HepG2 (cell line): ENCODE results near the gene IVD. TPM values are rescaled to one million over a fixed set of nuclear protein-coding genes. Genes with fewer than 3 reads are reported as not detected.

Experiments used
- CENPT ChIP-seq: sonication (generic); formaldehyde crosslinking; IDR thresholded peaks from 2 replicates; pipeline ENCODE4 v1.8.0; 2022; ENCODE audit warnings: low read depth, mild to moderate bottlenecking, moderate library complexity, missing genetic modification reagents
- GATAD2A ChIP-seq: IDR thresholded peaks from 2 replicates; pipeline ENCODE4 v1.6.1; 2016
- HMG20A ChIP-seq: IDR thresholded peaks from 2 replicates; pipeline ENCODE4 v1.6.1; 2016; ENCODE audit warnings: borderline replicate concordance
- IRX3 ChIP-seq: sonication (generic); formaldehyde crosslinking; IDR thresholded peaks from 2 replicates; pipeline ENCODE4 v1.8.1; 2023; ENCODE audit warnings: mild to moderate bottlenecking, low read depth, missing genetic modification reagents, borderline replicate concordance
- ISL2 ChIP-seq: sonication (generic); formaldehyde crosslinking; IDR thresholded peaks from 2 replicates; pipeline ENCODE4 v1.5.0; 2020; ENCODE audit warnings: missing genetic modification reagents
- MEF2D ChIP-seq: sonication (generic); formaldehyde crosslinking; IDR thresholded peaks from 2 replicates; pipeline ENCODE4 v1.5.1; 2020; ENCODE audit warnings: mild to moderate bottlenecking, missing genetic modification reagents
- MIER3 ChIP-seq: IDR thresholded peaks from 2 replicates; pipeline ENCODE4 v1.6.1; 2016; ENCODE audit warnings: missing compliant biosample characterization, borderline replicate concordance
- NR1H2 ChIP-seq: sonication (generic); formaldehyde crosslinking; IDR thresholded peaks from 2 replicates; pipeline ENCODE4 v1.8.1; 2022; ENCODE audit warnings: low read depth, missing genetic modification reagents, borderline replicate concordance
- PCBP2 ChIP-seq: fragments of 200-400 bp; formaldehyde crosslinking; optimal IDR thresholded peaks from 2 replicates; pipeline ENCODE3; 2018; ENCODE audit warnings: low read length, low read depth; ENCODE audit not compliant: poor library complexity, severe bottlenecking
- RFXANK ChIP-seq: IDR thresholded peaks from 2 replicates; pipeline ENCODE4 v1.6.1; 2016
- RFXAP ChIP-seq: sonication (generic); formaldehyde crosslinking; IDR thresholded peaks from 2 replicates; pipeline ENCODE4 v1.4.0; 2020; ENCODE audit warnings: missing genetic modification reagents, borderline replicate concordance
- SMARCE1 ChIP-seq: fragments of 450-650 bp; IDR thresholded peaks from 2 replicates; pipeline ENCODE4 v1.6.1; 2017; ENCODE audit warnings: borderline replicate concordance
- SP140L ChIP-seq: sonication (generic); formaldehyde crosslinking; IDR thresholded peaks from 2 replicates; pipeline ENCODE4 v1.4.0; 2020; ENCODE audit warnings: missing genetic modification reagents, borderline replicate concordance
- TAF1 ChIP-seq: sonication (generic); formaldehyde crosslinking; IDR thresholded peaks from 2 replicates; pipeline ENCODE4 v1.4.0; 2020; ENCODE audit warnings: missing genetic modification reagents
- TARDBP ChIP-seq: sonication (generic); formaldehyde crosslinking; IDR thresholded peaks from 2 replicates; pipeline ENCODE4 v1.8.0; 2022; ENCODE audit warnings: mild to moderate bottlenecking, missing genetic modification reagents
- ZBTB7B ChIP-seq: sonication (generic); formaldehyde crosslinking; IDR thresholded peaks from 2 replicates; pipeline ENCODE4 v1.4.0; 2020; ENCODE audit warnings: missing genetic modification reagents
- ZNF10 ChIP-seq: sonication (generic); formaldehyde crosslinking; IDR thresholded peaks from 2 replicates; pipeline ENCODE4 v1.4.0; 2020; ENCODE audit warnings: mild to moderate bottlenecking, low read depth, missing genetic modification reagents, borderline replicate concordance
- ZNF251 ChIP-seq: sonication (generic); formaldehyde crosslinking; IDR thresholded peaks from 2 replicates; pipeline ENCODE4 v1.9.0; 2021; ENCODE audit warnings: mild to moderate bottlenecking, missing genetic modification reagents
- polyA plus RNA-seq, 8 experiments: library from polyadenylated mRNA; depleted of rRNA in 3 of 8; stranded (reverse) in 7 of 8; unstranded in 1 of 8; fragments of >200 nt; fragmentation: Illumina TruSeq in 4 of 8; extraction: Trizol in 4 of 8; gene quantifications; 2 replicates each; pipeline versions ENCODE4 v1.2.1 to v1.2.3, GENCODE V29; 2011 to 2016; ENCODE audit warnings: low read depth in 4 of 8, missing spikeins in 1 of 8, mixed read lengths in 1 of 8; ENCODE audit not compliant: insufficient read depth in 1 of 8
- total RNA-seq, 5 experiments: library from RNA; depleted of rRNA; stranded (reverse); fragments of >200 nt; fragmentation: Illumina TruSeq; extraction: Trizol; gene quantifications; 2 replicates each; pipeline ENCODE4 v1.2.3, GENCODE V29; 2016; ENCODE audit warnings: low read depth in 1 of 5
- TF ChIP-seq, protein P1 (sequence below): sonication (generic); formaldehyde crosslinking; IDR thresholded peaks from 2 replicates; pipeline ENCODE4 v1.5.0; 2020; ENCODE audit warnings: mild to moderate bottlenecking, missing genetic modification reagents
- TF ChIP-seq, protein P2 (sequence below): sonication (generic); formaldehyde crosslinking; IDR thresholded peaks from 2 replicates; pipeline ENCODE4 v1.8.1; 2023; ENCODE audit warnings: mild to moderate bottlenecking, moderate library complexity, missing genetic modification reagents
- TF ChIP-seq, protein P3 (sequence below): IDR thresholded peaks from 2 replicates; pipeline ENCODE4 v1.6.1; 2016; ENCODE audit warnings: mild to moderate bottlenecking

The IVD gene
- total and polyA plus RNA-seq, 2 of the 13 experiments (the other 11 are each of a cell fraction or from before 2014, with no cell fraction given) = 48.0 to 53.9 TPM

DNA sequence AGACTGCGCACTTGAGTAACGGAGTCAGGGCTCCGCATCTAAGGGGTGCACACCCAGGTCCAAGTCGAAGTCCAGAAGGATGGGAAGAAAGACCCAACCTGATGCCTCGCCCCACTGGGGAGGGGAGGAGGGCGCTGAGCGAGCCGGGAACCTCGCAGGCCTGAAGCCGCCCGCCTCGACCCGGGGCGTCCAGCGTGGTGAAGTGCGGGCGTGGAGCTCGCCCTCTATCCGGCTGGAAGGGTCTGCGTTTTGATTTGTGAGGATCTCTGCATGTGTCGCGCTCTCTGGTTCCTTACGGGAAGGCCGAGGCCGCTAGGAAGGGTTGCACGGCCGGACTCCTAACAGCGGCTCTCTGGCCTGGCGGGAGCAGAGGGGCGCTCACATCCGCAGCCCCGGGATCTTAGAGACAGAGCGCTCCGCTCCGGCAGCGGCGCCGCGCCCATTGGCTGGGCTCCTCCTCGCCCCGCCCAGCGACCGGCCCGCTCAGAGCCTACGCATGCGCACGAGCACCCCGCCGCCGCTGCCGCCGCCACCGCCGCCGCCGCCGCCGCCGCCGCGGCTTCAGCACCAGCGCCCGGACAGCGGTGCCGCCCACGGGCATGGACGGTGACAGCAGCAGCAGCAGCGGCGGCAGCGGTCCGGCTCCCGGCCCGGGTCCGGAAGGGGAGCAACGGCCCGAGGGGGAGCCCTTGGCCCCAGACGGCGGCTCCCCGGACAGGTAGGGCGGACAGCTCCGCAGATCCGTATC lies 47.7 kb upstream of the IVD start, which contains the start of gene DISP2 (continued):
- TF ChIP-seq IRX3 (CRISPR knock-in tag) = no peak
- TF ChIP-seq SP140L = no peak
- TF ChIP-seq PCBP2 = no peak
- TF ChIP-seq SMARCE1 = no peak
- TF ChIP-seq ZNF10 (CRISPR knock-in tag) = no peak
- no peak for TF ChIP-seq RFXANK (CRISPR knock-in tag)
- TF ChIP-seq, protein P1, sequence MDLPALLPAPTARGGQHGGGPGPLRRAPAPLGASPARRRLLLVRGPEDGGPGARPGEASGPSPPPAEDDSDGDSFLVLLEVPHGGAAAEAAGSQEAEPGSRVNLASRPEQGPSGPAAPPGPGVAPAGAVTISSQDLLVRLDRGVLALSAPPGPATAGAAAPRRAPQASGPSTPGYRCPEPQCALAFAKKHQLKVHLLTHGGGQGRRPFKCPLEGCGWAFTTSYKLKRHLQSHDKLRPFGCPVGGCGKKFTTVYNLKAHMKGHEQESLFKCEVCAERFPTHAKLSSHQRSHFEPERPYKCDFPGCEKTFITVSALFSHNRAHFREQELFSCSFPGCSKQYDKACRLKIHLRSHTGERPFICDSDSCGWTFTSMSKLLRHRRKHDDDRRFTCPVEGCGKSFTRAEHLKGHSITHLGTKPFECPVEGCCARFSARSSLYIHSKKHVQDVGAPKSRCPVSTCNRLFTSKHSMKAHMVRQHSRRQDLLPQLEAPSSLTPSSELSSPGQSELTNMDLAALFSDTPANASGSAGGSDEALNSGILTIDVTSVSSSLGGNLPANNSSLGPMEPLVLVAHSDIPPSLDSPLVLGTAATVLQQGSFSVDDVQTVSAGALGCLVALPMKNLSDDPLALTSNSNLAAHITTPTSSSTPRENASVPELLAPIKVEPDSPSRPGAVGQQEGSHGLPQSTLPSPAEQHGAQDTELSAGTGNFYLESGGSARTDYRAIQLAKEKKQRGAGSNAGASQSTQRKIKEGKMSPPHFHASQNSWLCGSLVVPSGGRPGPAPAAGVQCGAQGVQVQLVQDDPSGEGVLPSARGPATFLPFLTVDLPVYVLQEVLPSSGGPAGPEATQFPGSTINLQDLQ (CRISPR knock-in tag) = no peak
- TF ChIP-seq ZBTB7B (CRISPR knock-in tag) = 0 out of 2 replicates have a peak, but pooled peaks have one; percentile 21
- TF ChIP-seq ISL2 = no peak
- no peak for TF ChIP-seq ZNF251 (CRISPR knock-in tag)
- TF ChIP-seq, protein P2, sequence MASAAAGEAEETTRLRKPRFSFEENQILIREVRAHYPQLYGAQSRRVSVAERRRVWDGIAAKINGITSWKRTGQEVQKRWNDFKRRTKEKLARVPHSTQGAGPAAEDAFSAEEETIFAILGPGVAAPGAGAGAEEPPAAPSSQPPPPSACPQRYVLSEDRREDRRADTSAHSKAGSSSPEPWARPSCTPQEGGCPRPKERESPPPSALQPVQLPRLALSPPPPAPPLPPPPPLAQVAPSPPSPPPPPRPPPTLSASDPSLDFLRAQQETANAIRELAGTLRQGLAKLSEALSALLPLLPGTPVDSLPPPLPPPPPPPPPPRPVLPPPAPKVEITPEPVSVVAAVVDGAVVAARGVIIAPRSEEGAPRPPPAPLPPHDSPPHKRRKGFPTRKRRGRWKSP (CRISPR knock-in tag) = peak; percentile 79; the same call in 1 of the 2 replicates
- 0 out of 2 replicates have a peak, but pooled peaks have one; percentile 24 for TF ChIP-seq TAF1 (CRISPR knock-in tag)
- TF ChIP-seq GATAD2A (CRISPR knock-in tag) = no peak
- TF ChIP-seq CENPT (CRISPR knock-in tag) = no peak
- TF ChIP-seq, protein P3, sequence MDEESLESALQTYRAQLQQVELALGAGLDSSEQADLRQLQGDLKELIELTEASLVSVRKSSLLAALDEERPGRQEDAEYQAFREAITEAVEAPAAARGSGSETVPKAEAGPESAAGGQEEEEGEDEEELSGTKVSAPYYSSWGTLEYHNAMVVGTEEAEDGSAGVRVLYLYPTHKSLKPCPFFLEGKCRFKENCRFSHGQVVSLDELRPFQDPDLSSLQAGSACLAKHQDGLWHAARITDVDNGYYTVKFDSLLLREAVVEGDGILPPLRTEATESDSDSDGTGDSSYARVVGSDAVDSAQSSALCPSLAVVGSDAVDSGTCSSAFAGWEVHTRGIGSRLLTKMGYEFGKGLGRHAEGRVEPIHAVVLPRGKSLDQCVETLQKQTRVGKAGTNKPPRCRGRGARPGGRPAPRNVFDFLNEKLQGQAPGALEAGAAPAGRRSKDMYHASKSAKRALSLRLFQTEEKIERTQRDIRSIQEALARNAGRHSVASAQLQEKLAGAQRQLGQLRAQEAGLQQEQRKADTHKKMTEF (CRISPR knock-in tag) = peak; percentile 41; the same call in 1 of the 2 replicates
- no peak for TF ChIP-seq MIER3
- peak; percentile 89 for TF ChIP-seq RFXAP (CRISPR knock-in tag)
- TF ChIP-seq TARDBP (CRISPR knock-in tag) = no peak
- TF ChIP-seq MEF2D (CRISPR knock-in tag) = no peak
- no peak for TF ChIP-seq NR1H2 (CRISPR knock-in tag)
- TF ChIP-seq HMG20A (CRISPR knock-in tag) = no peak
